H1 (cell line): Measurements from ENCODE around the gene COL19A1. TPM values are rescaled to one million over a fixed set of nuclear protein-coding genes. Genes with fewer than 3 reads are reported as not detected.

Experiments used
- CTCF ChIA-PET: fragments of 300-600 bp; sonication (Branson Sonifier 250); formaldehyde crosslinking; loops from one replicate; lab custom pipeline; 2021; ENCODE audit not compliant: partially characterized antibody; lab: Charles Lee
- POLR2A ChIA-PET: fragments of 300-600 bp; sonication (Branson Sonifier 250); formaldehyde crosslinking; loops from one replicate; lab custom pipeline; 2021; ENCODE audit warnings: inconsistent platforms; ENCODE audit not compliant: partially characterized antibody; lab: Charles Lee
- DNase-seq, 2 experiments: peaks; one replicate each; pipeline versions ENCODE4 v3.0.0 to v3.0.0-alpha.2; 2010 to 2022; ENCODE audit warnings: low spot score in 2 of 2, low read depth in 1 of 2, mixed read lengths in 1 of 2
- FAIRE-seq: peaks from 2 replicates; lab custom pipeline; 2011; peaks lifted over from hg19 to GRCh38; lab: Jason Lieb, UNC
- H2AFZ ChIP-seq: 2 replicates; pipeline ENCODE4 v1.8.1; 2012; ENCODE audit warnings: low read length, inconsistent platforms
- H2AK5ac ChIP-seq: 2 replicates; pipeline ENCODE4 v1.6.1; 2013; ENCODE audit warnings: low read depth, low read length
- H2BK120ac ChIP-seq: replicated peaks from 2 replicates; pipeline ENCODE3; 2013; ENCODE audit warnings: low read depth, low read length, inconsistent platforms
- H2BK12ac ChIP-seq: 2 replicates; pipeline ENCODE4 v1.6.1; 2013; ENCODE audit warnings: low read depth, low read length
- H2BK15ac ChIP-seq: 2 replicates; pipeline ENCODE4 v1.6.1; 2013; ENCODE audit warnings: low read length
- H2BK20ac ChIP-seq: 2 replicates; pipeline ENCODE4 v1.6.1; 2013; ENCODE audit warnings: low read length
- H2BK5ac ChIP-seq: 2 replicates; pipeline ENCODE4 v1.6.1; 2013; ENCODE audit warnings: low read depth, low read length
- H3K14ac ChIP-seq: 2 replicates; pipeline ENCODE4 v1.6.1; 2013; ENCODE audit warnings: inconsistent platforms; ENCODE audit not compliant: insufficient read length
- H3K18ac ChIP-seq: 2 replicates; pipeline ENCODE4 v1.6.1; 2013; ENCODE audit warnings: low read length; ENCODE audit errors: extremely low read depth
- H3K23ac ChIP-seq: 2 replicates; pipeline ENCODE4 v1.6.1; 2013; ENCODE audit warnings: inconsistent platforms; ENCODE audit not compliant: insufficient read length
- H3K23me2 ChIP-seq: 2 replicates; pipeline ENCODE4 v1.6.1; 2013; ENCODE audit warnings: low read depth, low read length
- H3K27ac ChIP-seq: 2 replicates; pipeline ENCODE4 v1.6.1; 2011; ENCODE audit warnings: low read depth, low read length, inconsistent platforms
- H3K27me3 ChIP-seq, 4 experiments: replicated peaks in 1 of 4; 1 replicate in 1 of 4; 2 replicates in 3 of 4; pipeline versions ENCODE4 v1.6.1 to v1.8.1; 2011 to 2013; ENCODE audit warnings: low read length in 3 of 4, mild to moderate bottlenecking in 3 of 4, inconsistent platforms in 2 of 4, mixed read lengths in 2 of 4, moderate library complexity in 1 of 4; ENCODE audit not compliant: control insufficient read depth in 3 of 4, insufficient read depth in 3 of 4; ENCODE audit errors: extremely low read depth in 1 of 4
- H3K36me3 ChIP-seq, 4 experiments: 2 replicates each; pipeline versions ENCODE4 v1.6.1 to v1.8.1; 2011 to 2013; ENCODE audit warnings: mild to moderate bottlenecking in 4 of 4, low read length in 3 of 4, moderate library complexity in 2 of 4, control low read depth in 1 of 4, inconsistent platforms in 1 of 4; ENCODE audit not compliant: insufficient read depth in 4 of 4, control insufficient read depth in 2 of 4
- H3K4ac ChIP-seq: replicated peaks from 2 replicates; pipeline ENCODE3; 2013; ENCODE audit warnings: low read length, low read depth, mixed read lengths, inconsistent platforms; ENCODE audit not compliant: insufficient read length
- H3K4me1 ChIP-seq, 4 experiments: replicated peaks in 1 of 4; 1 replicate in 1 of 4; 2 replicates in 3 of 4; pipeline versions ENCODE4 v1.6.1 to v1.8.1; 2011 to 2013; ENCODE audit warnings: low read length in 3 of 4, inconsistent platforms in 2 of 4, mixed read lengths in 1 of 4; ENCODE audit not compliant: insufficient read depth in 4 of 4, control insufficient read depth in 3 of 4
- H3K4me2 ChIP-seq, 2 experiments: 2 replicates each; pipeline versions ENCODE4 v1.6.1 to v1.8.1; 2011 to 2013; ENCODE audit warnings: low read depth in 2 of 2, low read length in 2 of 2, control low read depth in 1 of 2, inconsistent platforms in 1 of 2, mild to moderate bottlenecking in 1 of 2; ENCODE audit not compliant: insufficient read depth in 1 of 2
- H3K4me3 ChIP-seq, 4 experiments: fragments of 200-600, 300-600 bp in 1 of 4; sonication (generic), shearing (Covaris generic), sonication (Bioruptor Twin) in 1 of 4; 2 replicates each; pipeline versions ENCODE4 v1.5.1 to v1.8.1; 2011 to 2016; ENCODE audit warnings: low read length in 4 of 4, low read depth in 3 of 4, control low read depth in 2 of 4, inconsistent platforms in 2 of 4, mild to moderate bottlenecking in 2 of 4, mixed read lengths in 1 of 4, moderate library complexity in 1 of 4; ENCODE audit not compliant: insufficient read depth in 2 of 4; ENCODE audit errors: extremely low read depth in 1 of 4
- H3K56ac ChIP-seq: replicated peaks from 2 replicates; pipeline ENCODE3; 2013; ENCODE audit warnings: low read depth, mild to moderate bottlenecking, mixed read lengths, low read length, inconsistent platforms; ENCODE audit not compliant: insufficient read length
- H3K79me1 ChIP-seq: 2 replicates; pipeline ENCODE4 v1.6.1; 2013; ENCODE audit warnings: low read depth, low read length, control low read depth
- H3K79me2 ChIP-seq, 2 experiments: 2 replicates each; pipeline versions ENCODE4 v1.6.1 to v1.8.1; 2012 to 2013; ENCODE audit warnings: low read length in 2 of 2, mild to moderate bottlenecking in 2 of 2, inconsistent platforms in 1 of 2; ENCODE audit not compliant: insufficient read depth in 2 of 2, control insufficient read depth in 1 of 2
- H3K9ac ChIP-seq, 4 experiments: replicated peaks in 1 of 4; 1 replicate in 1 of 4; 2 replicates in 3 of 4; pipeline versions ENCODE4 v1.6.1 to v1.8.1; 2011 to 2013; ENCODE audit warnings: low read depth in 3 of 4, low read length in 3 of 4, control low read depth in 2 of 4, mild to moderate bottlenecking in 2 of 4, moderate library complexity in 2 of 4, inconsistent platforms in 1 of 4; ENCODE audit errors: extremely low read depth in 1 of 4
- H3K9me3 ChIP-seq, 2 experiments: 2 replicates each; pipeline versions ENCODE4 v1.6.1 to v1.8.1; 2012 to 2013; ENCODE audit warnings: mild to moderate bottlenecking in 2 of 2, moderate library complexity in 2 of 2, control low read depth in 1 of 2, inconsistent platforms in 1 of 2, low read depth in 1 of 2, low read length in 1 of 2, mixed read lengths in 1 of 2; ENCODE audit not compliant: insufficient read depth in 2 of 2
- H4K20me1 ChIP-seq, 2 experiments: replicated peaks in 1 of 2; 2 replicates each; pipeline versions ENCODE3 to v1.8.1; 2011 to 2013; ENCODE audit warnings: inconsistent platforms in 2 of 2, low read length in 2 of 2, mild to moderate bottlenecking in 1 of 2; ENCODE audit not compliant: insufficient read depth in 2 of 2, control insufficient read depth in 1 of 2
- H4K5ac ChIP-seq: 2 replicates; pipeline ENCODE4 v1.6.1; 2013; ENCODE audit warnings: low read length, low read depth, mixed read lengths, inconsistent platforms; ENCODE audit not compliant: insufficient read length
- H4K8ac ChIP-seq: 2 replicates; pipeline ENCODE4 v1.8.0; 2013; ENCODE audit warnings: mild to moderate bottlenecking, moderate library complexity, low read length, inconsistent platforms; ENCODE audit not compliant: insufficient read depth; ENCODE audit errors: extremely low read depth
- H4K91ac ChIP-seq: replicated peaks from 2 replicates; pipeline ENCODE3; 2013; ENCODE audit warnings: low read length, mixed read lengths, inconsistent platforms; ENCODE audit not compliant: insufficient read length
- CBX5 ChIP-seq: fragments of 300-800, 300-1000 bp; sonication (generic); IDR thresholded peaks from 2 replicates; pipeline ENCODE4 v1.7.1; 2016; ENCODE audit warnings: antibody characterized with exemption, low read length, low read depth
- whole genome bisulfite sequencing, 2 experiments: shearing (Covaris generic) in 1 of 2; methylation state at CpG; one replicate each; pipeline versions ENCODE4 v1.1.6 to v1.1.7; 2013 to 2015; ENCODE audit warnings: low lambda C conversion rate in 2 of 2, mixed read lengths in 2 of 2, inconsistent platforms in 1 of 2, low coverage in 1 of 2, missing lambda C conversion rate in 1 of 2; ENCODE audit not compliant: insufficient replicate concordance in 2 of 2, insufficient coverage in 1 of 2, insufficient read length in 1 of 2; ENCODE audit errors: extremely low coverage in 1 of 2, missing lambda C conversion rate in 1 of 2; 5-methylcytosine and 5-hydroxymethylcytosine counted together
- polyA plus RNA-seq, 7 experiments: library from polyadenylated mRNA; depleted of rRNA in 3 of 7; stranded (reverse) in 5 of 7; unstranded in 2 of 7; fragments of >200 nt in 5 of 7; fragments of 200-250 nt in 2 of 7; gene quantifications; 1 replicate in 5 of 7; 2 replicates in 1 of 7; 4 replicates in 1 of 7; pipeline versions ENCODE4 v1.2.1 to v1.2.3, GENCODE V29; 2011 to 2013; ENCODE audit warnings: missing spikeins in 2 of 7, mixed read lengths in 2 of 7
- total RNA-seq: library from RNA; stranded (reverse); fragmentation: NEBNext Ultra II Directional; extraction: Animal tissue kit (Norgen Biotek cat#: 25700); gene quantifications from 2 replicates; pipeline ENCODE4 v1.2.1, GENCODE V29; 2021

COL19A1 gene
- total and polyA plus RNA-seq, 2 of the 8 experiments (the other 6 are each of a cell fraction or from before 2014, with no cell fraction given), result not detected

- Histone ChIP-seq H4K91ac (no peak overlapping the region), H2AK5ac (no peak overlapping the region), H2BK15ac (no peak overlapping the region), H3K56ac (no peak overlapping the region), H3K23me2 (no peaks in the 10 kb centered on the region), H3K23ac (no peak overlapping the region), H3K18ac (no peak overlapping the region), H3K4me3 (no peak overlapping the region), H2BK120ac (no peak overlapping the region), H3K36me3 (no peaks in the 10 kb centered on the region), H4K8ac (no peak overlapping the region), H3K27ac (no peak overlapping the region), H2AFZ (no peak overlapping the region), H3K4ac (no peak overlapping the region), H3K79me1 (no peaks in the 10 kb centered on the region), H3K4me1 (peaks cover 0 to 2% (median 0%) of the 10 kb centered on the region in 4 experiments; a peak in 1 of 7 replicates), H3K4me2 (no peak overlapping the region), H2BK12ac (no peak overlapping the region), H4K20me1 (no peaks in the 10 kb centered on the region), H3K9ac (no peak overlapping the region), H4K5ac (no peak overlapping the region), H3K14ac (no peak overlapping the region), H3K27me3 (no peaks in the 10 kb centered on the region), H2BK5ac (no peak overlapping the region), H3K79me2 (no peaks in the 10 kb centered on the region), H2BK20ac (no peak overlapping the region), H3K9me3 (no peaks in the 10 kb centered on the region)
- FAIRE-seq, result no peak
- 100% methylated on average over 2 of the region's 2 CpGs; no CpG with 5 or more reads in 1 of the 2 experiments for WGBS, 2 experiments
- POLR2A ChIA-PET, result no interaction called here
- no peak for TF ChIP-seq CBX5
- CTCF ChIA-PET, result no interaction called here
- DNase-seq, result no peak
Observed at GRCh38 chr6:69818223-69818930, 48.0 kb upstream of the COL19A1 start.
